NCI-H1048 (cell line): Measurements from ENCODE around the gene DOCK6.

Source experiments
- DNase-seq: peaks from one replicate; lab custom pipeline; 2025; lab: John Stamatoyannopoulos, UW

DOCK6 gene

DNA sequence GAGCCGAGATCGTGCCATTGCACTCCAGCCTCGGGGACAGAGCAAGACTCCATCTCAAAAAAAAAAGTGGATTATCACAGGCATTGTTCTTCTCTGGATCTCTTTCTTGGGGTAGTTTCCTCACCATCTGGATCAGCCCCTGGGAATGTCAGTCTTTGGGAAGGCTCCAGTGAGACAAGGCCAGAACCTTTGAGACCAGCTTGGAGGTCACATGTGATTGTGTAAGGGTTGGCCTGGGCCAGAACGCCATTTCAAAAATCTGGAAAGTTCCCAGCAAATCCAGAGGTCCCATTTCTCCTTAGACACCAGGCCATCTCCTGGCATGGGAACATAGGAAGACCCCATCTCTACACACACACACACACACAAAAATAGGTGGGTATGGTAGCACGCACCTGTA lies 37.2 kb downstream of the DOCK6 start:
- DNase-seq, result no peak

DNA sequence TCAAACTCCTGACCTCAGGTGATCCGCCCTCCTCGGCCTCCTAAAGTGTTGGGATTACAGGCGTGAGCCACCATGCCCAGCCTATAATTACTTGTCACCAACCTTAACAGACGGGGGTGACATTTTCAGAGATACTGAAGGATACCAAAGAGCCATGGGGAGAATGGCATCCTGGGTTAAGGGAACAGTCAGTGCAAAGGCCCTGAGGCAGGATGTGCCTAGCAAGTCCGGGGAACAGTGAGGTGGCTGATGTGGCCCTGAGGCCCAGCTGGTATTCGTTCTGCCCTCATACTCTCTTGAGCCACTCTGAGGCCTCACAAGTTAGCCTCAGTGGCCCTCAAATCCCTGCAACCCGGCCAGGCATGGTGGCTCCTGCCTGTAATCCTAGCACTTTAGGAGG lies 37.9 kb downstream of the DOCK6 start:
- no peak for DNase-seq

DNA sequence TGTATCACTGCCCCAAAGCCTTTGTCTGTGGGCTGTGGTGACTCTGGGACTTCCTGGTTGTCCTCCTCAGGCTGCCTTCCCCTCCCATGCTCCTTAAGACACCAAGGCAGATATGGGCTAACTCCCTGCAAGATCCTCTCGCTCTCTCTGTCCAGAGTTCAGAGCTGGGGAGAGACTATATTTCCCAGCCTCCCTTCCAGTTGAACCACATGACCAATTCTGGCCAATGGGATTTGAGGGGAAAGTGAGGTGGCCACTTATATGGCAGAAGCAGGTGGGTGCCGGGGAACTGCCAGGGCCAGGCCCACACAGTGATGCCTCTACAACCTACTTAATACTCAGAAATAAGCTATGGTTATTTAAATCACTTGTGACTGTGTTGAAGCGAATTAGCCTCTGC lies 39.1 kb downstream of the DOCK6 start:
- no peak for DNase-seq

DNA sequence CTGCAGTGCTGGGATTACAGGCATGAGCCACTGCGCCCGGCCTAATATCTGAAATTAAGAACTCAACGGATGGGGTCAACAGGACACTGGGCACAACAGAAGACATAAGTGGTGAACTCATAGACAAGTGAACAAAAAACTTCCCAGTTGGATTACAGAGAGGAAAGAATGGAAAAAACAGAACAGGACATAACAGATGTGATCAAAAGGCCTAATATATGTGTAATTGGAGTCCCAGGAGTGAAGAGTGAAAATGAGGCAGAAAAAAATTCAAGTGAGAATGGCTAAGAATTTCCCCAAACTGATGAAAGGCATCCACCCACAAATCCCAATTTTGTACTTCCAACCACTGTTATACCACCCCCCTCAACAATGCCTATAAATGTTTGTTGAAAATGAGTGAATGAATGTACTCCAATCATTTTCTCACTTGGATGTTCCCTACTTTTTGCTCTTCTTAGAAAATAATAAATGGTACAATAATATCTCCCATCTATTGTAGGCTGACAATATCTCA lies 41.2 kb downstream of the DOCK6 start:
- no peak for DNase-seq

DNA sequence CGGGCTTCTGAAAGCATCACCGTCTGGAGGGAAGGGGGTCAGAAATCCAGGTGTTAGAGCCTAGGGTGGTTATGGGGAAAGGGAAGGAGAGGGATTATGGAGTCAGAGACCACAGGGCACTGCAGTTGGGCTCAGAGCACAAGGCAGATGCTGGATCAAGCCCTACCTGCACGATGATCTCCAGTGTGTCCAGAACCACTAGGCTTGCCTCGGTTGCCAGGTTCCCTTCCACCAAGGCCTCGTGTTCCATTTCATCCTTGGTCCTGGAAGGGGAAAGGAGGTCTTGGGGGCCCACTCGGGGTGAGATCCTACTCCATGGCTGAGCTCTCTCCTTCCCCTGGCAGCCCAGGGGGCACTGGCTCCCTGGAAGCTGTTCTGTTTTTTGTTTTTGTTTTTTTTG lies 47.9 kb downstream of the DOCK6 start:
- DNase-seq, result no peak

DNA sequence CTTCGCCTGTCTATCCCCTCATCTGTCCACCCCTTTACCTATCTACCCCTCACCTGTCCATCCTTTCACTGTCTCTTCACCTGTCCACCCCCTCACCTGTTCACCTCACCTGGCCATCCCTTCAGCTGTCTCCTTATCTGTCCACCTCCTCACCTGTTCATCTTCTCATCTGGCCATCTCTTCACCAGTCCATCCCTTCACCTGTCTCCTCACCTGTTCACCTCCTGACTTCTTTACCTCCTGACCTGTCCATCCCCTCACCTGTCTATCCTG lies 51.7 kb downstream of the DOCK6 start:
- DNase-seq, result no peak

DNA sequence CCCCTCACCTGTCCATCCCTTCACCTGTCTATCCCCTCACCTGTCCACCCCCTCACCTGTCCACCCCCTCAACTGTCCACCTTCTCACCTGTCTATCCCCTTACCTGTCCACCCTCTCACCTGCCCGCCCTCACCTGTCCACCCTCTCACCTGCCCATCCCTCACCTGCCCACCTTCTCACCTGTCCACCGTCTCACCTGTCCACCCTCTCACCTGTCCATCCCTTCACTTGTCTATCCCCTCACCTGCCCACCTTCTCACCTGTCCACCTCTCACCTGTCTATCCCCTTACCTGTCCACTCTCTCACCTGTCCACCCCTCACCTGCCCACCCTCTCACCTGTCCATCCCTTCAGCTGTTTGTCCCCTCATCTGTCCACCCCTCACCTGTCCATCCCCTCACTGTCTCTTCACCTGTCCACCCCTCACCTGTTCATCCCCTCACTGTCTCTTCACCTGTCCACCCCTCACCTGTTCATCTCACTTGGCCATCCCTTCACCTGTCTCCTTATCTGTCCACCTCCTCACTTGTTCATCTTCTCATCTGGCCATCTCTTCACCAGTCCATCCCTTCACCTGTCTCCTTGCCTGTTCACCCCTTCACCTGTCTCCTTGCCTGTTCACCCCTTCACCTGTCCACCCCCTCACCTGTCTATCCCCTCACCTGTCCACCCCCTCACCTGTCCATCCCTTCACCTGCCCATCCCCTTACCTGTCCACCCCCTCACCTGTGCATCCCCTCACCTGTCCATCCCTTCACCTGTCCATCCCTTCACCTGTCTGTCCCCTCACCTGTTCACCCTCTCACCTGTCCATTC lies 52.3 kb downstream of the DOCK6 start:
- DNase-seq, result no peak

DNA sequence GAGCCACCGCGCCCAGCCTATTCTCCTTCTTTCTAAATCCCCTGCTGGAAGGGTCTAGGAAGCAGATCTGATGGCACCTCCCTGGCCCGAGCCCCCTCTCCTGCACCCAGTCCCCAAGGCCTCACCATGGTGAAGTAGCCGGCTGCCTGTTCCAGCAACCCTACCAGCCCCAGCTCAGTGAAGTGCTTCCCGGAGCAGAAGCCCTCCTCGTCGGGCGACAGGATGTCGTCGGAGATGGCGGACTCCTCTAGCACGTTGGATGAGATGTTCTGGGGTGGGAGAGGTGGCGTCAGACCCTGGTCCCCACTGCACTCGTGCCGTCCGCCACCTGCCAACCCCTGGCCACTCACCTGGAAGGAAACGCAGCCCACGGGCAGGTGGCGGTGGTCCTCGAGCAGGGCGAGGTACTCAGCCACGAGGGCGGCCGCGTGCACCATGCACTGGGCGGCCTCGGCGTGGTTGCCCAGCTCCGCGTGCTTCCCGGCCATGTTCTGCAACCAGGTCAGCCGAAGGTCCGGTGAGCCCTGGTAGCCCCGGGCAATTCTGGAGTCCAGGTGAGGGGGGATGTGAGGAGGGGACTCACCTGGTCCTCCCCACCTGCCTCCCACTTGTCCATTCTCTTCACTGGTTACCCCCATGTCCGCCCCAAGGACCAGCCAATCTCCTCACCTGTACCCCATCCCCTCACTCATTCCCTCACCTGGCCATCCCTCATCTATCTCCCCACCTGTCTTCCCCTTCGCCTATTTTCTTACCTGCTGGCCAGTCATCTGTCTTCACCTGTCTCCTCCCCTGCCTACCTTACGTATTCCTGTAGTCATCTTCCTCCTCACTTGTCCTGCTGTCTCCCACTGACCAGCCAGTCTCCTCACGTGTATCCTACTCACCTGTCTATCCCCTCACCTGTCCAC lies 53.5 kb downstream of the DOCK6 start:
- no peak for DNase-seq

DNA sequence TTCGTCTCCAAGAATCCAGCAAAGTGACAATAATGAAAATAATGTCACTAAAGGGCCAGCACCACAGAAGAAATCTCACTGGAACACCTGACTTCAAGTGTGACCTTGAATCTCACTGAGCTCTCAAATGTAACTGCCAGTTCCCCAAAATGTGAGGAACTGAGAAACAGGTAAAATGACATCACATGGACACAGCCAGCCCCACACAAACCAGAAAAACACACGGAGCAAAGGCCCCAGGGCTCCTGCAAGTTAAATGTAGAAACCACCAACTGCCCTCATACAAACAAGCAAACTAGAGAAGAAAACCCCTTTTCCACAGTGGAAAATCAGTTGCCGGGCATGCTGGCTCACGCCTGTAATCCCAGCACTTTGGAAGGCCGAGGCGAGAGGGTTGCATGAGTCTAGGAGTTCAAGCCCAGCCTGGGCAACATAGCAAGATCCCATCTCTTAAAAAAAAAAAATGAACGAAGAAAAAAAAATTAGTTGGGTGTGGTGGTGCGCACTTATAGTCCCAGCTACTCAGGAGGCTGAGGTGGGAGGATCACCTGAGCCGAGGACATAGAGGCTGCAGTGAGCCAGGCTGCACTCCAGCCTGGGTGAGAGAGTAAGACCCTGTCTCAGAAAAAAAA lies 56.3 kb downstream of the DOCK6 start:
- DNase-seq, result no peak

DNA sequence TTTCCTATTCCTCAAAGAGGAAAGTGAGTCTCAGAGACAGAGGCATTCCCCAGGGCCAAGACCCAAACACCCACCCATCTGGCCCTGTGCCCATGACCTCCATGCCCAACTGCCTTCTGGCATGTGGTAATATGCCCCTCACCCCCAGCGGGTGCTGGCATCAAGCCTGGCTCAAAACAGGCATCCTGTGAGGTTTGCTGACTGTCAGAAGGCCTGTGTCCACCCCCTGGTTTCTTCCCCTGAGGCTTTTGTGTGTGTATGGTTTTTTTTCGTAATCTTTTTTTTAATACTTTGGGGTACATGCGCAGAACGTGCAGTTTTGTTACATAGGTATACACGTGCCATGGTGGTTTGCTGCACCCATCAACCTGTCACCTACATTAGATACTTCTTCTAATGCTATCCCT lies 57.4 kb downstream of the DOCK6 start:
- no peak for DNase-seq

DNA sequence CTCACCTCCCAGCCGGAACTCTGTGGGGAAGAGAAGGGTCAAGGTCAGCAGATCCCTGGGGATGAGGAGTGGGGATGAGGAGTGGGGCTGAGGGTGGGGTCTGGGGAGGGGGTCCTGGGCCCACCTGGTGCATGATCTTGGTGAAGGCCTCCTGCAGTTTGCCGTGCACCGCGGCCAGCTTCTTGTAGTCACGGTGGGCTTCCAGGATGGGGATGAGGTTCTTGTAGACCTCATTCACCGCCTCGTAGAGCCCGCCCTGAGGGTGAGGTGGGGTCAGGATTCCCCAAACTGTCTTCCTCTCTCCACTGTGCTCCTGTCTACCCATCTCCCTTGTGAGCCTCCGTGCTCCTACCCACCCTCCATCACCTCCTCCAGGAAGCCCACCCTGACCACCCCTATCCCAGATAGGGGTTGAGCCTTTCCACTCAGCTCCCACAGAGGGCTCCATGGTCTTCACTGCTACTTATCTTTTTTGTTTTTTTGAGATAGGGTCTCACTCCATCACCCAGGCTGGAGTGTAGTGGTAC lies 58.2 kb downstream of the DOCK6 start:
- no peak for DNase-seq

DNA sequence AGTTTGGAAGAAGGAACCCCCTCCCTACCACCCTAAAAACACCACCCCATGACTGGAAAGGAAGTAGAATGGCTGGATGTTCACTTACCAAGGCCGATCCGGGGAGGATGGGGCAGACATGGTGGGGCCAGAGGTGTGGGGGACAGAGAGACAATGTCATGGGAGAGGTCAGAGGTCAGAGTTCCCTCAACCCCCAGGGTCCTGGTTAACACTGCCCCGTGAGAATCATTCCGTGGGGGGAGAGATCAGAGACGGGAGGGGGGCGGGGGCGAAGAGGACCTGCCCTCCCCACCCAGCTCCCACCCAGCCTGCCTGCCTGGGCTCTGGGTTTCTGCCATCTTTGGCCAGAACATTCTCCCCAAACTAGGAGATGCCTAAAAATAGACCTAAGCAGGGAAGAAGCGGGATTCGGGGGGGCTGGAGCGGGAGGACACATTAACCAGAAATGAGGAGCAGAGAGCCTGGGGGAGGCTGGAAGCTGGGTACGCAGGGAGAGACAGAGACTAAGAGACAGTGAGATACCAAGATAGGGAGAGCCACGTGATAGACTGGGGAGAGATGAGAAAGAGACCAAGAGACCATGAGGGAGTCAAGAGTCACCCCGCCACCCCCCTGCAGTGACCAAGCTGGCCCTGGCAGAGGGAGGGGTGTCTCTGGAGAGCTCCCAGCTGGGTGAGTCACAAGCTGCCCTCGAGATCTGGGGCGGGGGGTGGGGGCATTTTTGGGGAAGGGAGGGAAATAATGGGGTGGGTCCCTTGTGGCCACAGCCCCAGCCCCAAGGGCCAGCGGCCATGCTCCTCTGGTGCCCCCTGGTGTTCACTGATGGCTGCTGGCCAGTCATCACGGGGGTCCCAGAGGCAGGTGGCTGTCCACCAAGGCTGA lies 58.9 kb downstream of the DOCK6 start:
- no peak for DNase-seq

DNA sequence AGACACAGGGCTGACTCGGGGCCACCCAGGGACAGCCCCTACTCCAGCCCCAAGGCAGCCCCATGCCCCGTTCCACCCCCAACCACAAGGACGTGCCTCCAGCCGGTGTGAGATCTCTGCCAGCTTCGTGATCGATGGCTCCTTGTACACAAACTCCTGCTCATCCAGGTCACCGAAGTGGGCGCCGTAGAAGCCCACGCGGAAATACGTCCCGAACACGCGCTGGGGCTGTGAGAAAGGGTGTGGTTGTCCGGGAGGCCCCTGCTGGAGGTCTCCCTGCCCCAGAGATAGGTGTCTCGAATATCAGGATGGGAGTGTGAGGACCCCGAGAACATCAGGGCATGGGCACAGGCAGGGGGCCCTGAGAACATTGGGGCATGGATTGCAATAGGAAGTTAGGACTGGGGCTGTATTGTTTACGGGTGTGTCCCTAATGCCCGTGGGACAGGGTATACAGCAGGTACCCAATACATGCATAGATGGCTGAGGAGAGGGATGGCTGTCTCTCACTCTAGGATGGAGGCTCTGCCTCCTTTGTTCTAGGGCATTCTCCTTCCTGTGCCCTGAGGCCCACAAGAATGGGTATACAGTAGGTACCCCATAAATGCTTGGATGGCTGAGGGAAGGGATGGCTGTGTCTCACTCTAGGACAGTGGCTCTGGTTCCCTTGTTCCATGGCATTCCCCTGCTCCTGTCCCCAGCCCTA lies 59.7 kb downstream of the DOCK6 start:
- DNase-seq, result no peak

DNA sequence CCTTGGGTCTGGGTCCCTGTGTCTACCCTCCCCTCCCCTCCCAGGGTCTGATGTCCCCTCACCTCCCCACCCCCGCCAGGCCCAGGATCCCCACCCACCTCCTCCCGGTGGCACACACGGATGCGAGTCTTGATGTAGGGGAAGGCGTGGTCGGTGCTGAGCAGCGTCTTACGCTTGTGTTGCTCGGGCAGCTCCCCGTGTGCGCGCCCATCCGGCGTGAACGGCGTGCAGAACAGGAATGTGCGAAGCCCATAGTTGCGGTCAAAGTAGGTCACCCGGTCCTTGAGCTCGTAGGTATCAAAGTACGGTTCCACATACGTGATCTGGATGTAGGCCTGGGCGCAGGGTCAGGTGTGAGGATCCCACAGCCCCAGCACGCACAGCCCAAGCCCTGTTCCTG lies 60.5 kb downstream of the DOCK6 start:
- DNase-seq, result no peak

DNA sequence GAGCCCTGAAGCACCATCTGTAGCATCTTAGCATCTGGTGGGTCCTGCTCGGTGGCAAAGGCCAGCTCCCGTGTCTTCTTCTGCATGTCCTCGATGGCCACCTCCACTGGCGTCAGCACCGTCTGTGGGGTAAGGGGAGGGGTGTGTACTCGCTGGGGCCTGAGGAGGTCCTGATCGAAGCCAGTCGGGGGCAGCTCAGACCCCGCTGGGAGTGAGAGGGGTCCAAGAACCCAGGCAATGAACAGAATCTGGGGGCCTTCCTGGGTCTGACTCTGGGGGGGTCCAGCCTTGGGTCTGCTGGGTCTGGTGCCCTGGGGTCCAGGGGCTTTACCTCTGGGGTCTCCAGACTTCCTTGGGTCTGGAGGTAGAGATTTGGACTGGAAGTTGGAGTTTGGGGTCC lies 61.4 kb downstream of the DOCK6 start:
- DNase-seq, result no peak

DNA sequence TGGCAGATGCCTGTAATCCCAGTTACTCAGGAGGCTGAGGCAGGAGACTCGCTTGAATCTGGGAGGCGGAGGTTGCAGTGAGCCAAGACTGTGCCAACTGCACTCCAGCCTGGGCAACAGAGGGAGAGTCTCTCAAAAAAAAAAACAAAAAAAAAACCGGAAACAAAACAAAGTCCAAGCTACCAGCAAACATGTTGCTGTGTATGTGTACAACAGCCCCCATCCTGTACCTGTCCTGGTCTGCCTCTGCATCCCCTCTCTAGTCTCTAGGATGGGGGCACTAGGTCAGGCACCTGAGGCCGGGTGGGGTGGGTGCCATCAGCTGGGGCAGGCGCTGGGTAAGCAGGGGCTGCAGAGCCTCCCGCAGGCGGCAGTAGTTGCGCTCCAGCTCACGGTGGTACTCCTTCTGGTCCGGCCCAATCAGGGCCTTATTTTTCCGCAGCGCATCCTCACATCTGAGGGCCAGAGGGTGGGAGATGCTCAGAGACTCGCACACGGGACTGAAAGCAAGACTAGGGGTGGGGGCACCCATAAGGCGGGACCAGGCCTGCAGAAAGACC lies 62.2 kb downstream of the DOCK6 start:
- no peak for DNase-seq

DNA sequence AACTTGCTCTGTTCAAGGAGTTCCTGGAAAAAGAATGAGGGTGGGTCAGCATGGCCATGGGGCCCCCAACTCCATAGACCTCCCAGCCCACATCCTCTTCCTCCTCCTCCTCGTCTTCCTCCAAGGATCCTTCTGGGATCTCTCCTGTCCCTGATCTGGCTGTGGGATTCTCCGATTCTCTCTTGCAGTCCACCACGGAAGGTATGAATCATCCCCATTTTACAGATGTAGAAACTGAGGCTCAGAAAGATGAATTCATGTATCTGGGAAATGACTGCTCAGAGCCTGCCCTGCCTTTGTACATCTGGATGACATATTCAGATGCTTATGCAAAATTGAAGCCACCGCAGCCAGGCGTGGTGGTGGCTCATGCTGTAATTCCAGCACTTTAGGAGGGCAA lies 62.8 kb downstream of the DOCK6 start:
- no peak for DNase-seq

DNA sequence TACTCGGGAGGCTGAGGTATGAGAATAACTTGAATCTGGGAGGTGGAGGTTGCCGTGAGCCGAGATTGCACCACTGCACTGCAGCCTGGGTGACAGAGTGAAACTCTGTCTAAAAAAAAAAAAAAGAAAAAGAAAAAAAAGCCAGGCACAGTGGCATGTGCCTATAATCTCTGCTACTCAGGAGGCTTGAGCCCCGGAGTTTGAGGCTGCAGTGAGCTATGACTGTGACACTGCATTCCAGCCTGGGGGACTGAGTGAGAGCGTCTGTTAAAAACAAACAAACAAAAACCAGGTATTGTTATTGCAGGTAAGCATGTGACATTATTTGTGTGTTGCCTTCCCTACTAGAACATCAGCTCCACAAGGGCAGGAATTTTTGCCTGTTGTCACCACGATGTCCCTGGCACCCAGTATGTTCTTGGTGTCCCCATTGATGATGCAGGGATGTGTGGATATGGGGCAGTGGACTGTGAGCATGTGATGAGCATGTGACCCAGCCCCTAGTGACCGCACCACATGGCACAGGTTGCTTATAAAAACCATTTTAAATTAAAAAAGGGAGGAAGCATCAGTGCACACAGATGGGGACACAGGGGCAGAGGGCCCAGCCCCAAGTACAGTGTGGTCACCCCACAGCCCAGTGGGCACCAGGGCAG lies 63.4 kb downstream of the DOCK6 start:
- no peak for DNase-seq

DNA sequence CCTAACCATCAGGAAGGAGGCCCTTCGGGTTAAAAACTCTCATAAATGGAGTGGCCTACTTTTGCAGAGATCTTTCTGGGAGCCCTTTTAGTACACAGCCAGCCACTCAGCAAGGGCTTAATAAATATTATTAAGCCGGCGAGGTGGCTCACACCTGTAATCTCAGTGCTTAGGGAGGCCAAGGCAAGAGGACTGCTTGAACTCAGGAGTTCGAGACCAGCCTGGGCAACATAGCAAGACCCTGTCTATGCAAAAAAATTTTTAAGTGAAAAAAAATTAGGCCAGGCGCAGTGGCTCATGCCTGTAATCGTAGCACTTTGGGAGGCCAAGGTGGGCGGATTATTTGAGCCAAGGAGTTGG lies 64.2 kb downstream of the DOCK6 start:
- no peak for DNase-seq
